IMR-90 (cell line): Measurements from ENCODE around the gene ULBP1. TPM values are rescaled to one million over a fixed set of nuclear protein-coding genes. Genes with fewer than 3 reads are reported as not detected.
A peak's percentile ranks its signal among the peaks of the same experiment; 100 is the strongest.

Experiments
- ATAC-seq: fragments of 200-7000 bp; cut with Tn5 transposase; 2 replicates; pipeline ENCODE4 v1.9.1; 2020; ENCODE audit warnings: low read depth, mild to moderate bottlenecking, moderate library complexity
- BruUV-seq: library from RNA; stranded (reverse); fragments of 400-500 nt; replicated peaks from 2 replicates; lab custom pipeline; 2021; lab: Mats Ljungman, UMichigan
- CTCF ChIA-PET: fragments of 300-600 bp; formaldehyde crosslinking; extraction: SDS; loops from one replicate; lab custom pipeline; 2021; ENCODE audit warnings: antibody characterized with exemption; lab: Yijun Ruan, JAX
- POLR2A ChIA-PET: fragments of 300-600 bp; sonication (Branson Sonifier 250); formaldehyde crosslinking; loops from one replicate; lab custom pipeline; 2022; ENCODE audit warnings: antibody characterized with exemption; ENCODE audit not compliant: unreplicated experiment; lab: Charles Lee
- DNase-seq: peaks from one replicate; pipeline ENCODE4 v3.0.0; 2013
- H2AFZ ChIP-seq: replicated peaks from 2 replicates; pipeline ENCODE3; 2013; ENCODE audit warnings: low read length, mild to moderate bottlenecking; ENCODE audit not compliant: poor library complexity
- H2AK5ac ChIP-seq: 2 replicates; pipeline ENCODE4 v1.6.1; 2013; ENCODE audit warnings: low read depth, low read length, inconsistent platforms
- H2AK9ac ChIP-seq: replicated peaks from 2 replicates; pipeline ENCODE3; 2013; ENCODE audit warnings: mild to moderate bottlenecking, low read depth, low read length, moderate library complexity; ENCODE audit not compliant: poor library complexity
- H2BK120ac ChIP-seq: 2 replicates; pipeline ENCODE4 v1.6.1; 2013; ENCODE audit warnings: low read depth, low read length, inconsistent platforms
- H2BK15ac ChIP-seq: 3 replicates; pipeline ENCODE4 v1.6.1; 2013; ENCODE audit warnings: low read depth, low read length, inconsistent platforms
- H2BK20ac ChIP-seq: 2 replicates; pipeline ENCODE4 v1.6.1; 2013; ENCODE audit warnings: low read depth, mild to moderate bottlenecking, inconsistent platforms, low read length, moderate library complexity
- H2BK5ac ChIP-seq: 2 replicates; pipeline ENCODE4 v1.6.1; 2013; ENCODE audit warnings: mild to moderate bottlenecking, low read depth, low read length, inconsistent platforms; ENCODE audit not compliant: poor library complexity, severe bottlenecking
- H3K14ac ChIP-seq: replicated peaks from 2 replicates; pipeline ENCODE4 v1.6.1; 2013; ENCODE audit warnings: low read depth, low read length, inconsistent platforms
- H3K18ac ChIP-seq: 2 replicates; pipeline ENCODE4 v1.6.1; 2013; ENCODE audit warnings: low read depth, low read length, control low read depth
- H3K23ac ChIP-seq: 2 replicates; pipeline ENCODE4 v1.6.1; 2013; ENCODE audit warnings: low read depth, low read length, inconsistent platforms
- H3K27ac ChIP-seq: 2 replicates; pipeline ENCODE4 v1.5.1; 2013; ENCODE audit warnings: mild to moderate bottlenecking, control low read depth, low read length; ENCODE audit not compliant: insufficient read depth
- H3K27me3 ChIP-seq: 2 replicates; pipeline ENCODE4 v1.6.1; 2013; ENCODE audit warnings: low read length; ENCODE audit not compliant: control insufficient read depth, insufficient read depth
- H3K36me3 ChIP-seq: 2 replicates; pipeline ENCODE4 v1.6.1; 2013; ENCODE audit warnings: low read length, mixed read lengths; ENCODE audit not compliant: control insufficient read depth, insufficient read depth
- H3K4ac ChIP-seq: 2 replicates; pipeline ENCODE4 v1.6.1; 2013; ENCODE audit warnings: low read depth, low read length, inconsistent platforms
- H3K4me1 ChIP-seq: 2 replicates; pipeline ENCODE4 v1.6.1; 2013; ENCODE audit warnings: low read length, mixed read lengths; ENCODE audit not compliant: control insufficient read depth, insufficient read depth
- H3K4me2 ChIP-seq: 2 replicates; pipeline ENCODE4 v1.6.1; 2013; ENCODE audit warnings: low read depth, mild to moderate bottlenecking, control low read depth, low read length, moderate library complexity
- H3K4me3 ChIP-seq: 2 replicates; pipeline ENCODE4 v1.5.1; 2013; ENCODE audit warnings: low read depth, mild to moderate bottlenecking, control low read depth, low read length, moderate library complexity; ENCODE audit not compliant: insufficient read depth
- H3K56ac ChIP-seq: 2 replicates; pipeline ENCODE4 v1.6.1; 2013; ENCODE audit warnings: low read length, inconsistent platforms; ENCODE audit not compliant: insufficient read depth; ENCODE audit errors: extremely low read depth
- H3K79me1 ChIP-seq, 2 experiments: 2 replicates each; pipeline ENCODE4 v1.6.1; 2013; ENCODE audit warnings: low read length in 2 of 2, inconsistent platforms in 1 of 2, low read depth in 1 of 2
- H3K9ac ChIP-seq: 2 replicates; pipeline ENCODE4 v1.6.1; 2013; ENCODE audit warnings: low read depth, low read length, control low read depth
- H3K9me1 ChIP-seq: 2 replicates; pipeline ENCODE4 v1.6.1; 2013; ENCODE audit warnings: low read length, inconsistent platforms; ENCODE audit not compliant: insufficient read depth
- H3K9me3 ChIP-seq: 2 replicates; pipeline ENCODE4 v1.6.1; 2013; ENCODE audit warnings: low read length; ENCODE audit not compliant: control insufficient read depth, insufficient read depth
- H4K20me1 ChIP-seq: 2 replicates; pipeline ENCODE4 v1.6.1; 2013; ENCODE audit warnings: low read length, inconsistent platforms; ENCODE audit not compliant: insufficient read depth
- H4K5ac ChIP-seq: 2 replicates; pipeline ENCODE4 v1.6.1; 2013; ENCODE audit warnings: mild to moderate bottlenecking, low read depth, low read length, control low read depth
- H4K8ac ChIP-seq, 2 experiments: 2 replicates each; pipeline ENCODE4 v1.6.1; 2013; ENCODE audit warnings: low read depth in 2 of 2, low read length in 2 of 2, control low read depth in 1 of 2, inconsistent platforms in 1 of 2
- H4K91ac ChIP-seq: 2 replicates; pipeline ENCODE4 v1.6.1; 2013; ENCODE audit warnings: low read depth, low read length, inconsistent platforms; ENCODE audit not compliant: insufficient read depth
- BHLHE40 ChIP-seq: fragments of 150-350 bp; IDR thresholded peaks from 2 replicates; pipeline ENCODE4 v1.6.1; 2016; ENCODE audit warnings: mild to moderate bottlenecking, low read depth, low read length
- CEBPB ChIP-seq: IDR thresholded peaks from 2 replicates; pipeline ENCODE4 v1.6.1; 2012; ENCODE audit warnings: low read depth, low read length, improper control_type of control experiment
- CHD1 ChIP-seq: IDR thresholded peaks from 2 replicates; pipeline ENCODE4 v1.6.1; 2012; ENCODE audit warnings: low read depth, low read length, improper control_type of control experiment
- CTCF ChIP-seq: conservative IDR thresholded peaks from 2 replicates; pipeline ENCODE4 v1.5.1; 2012; ENCODE audit warnings: mild to moderate bottlenecking, low read depth, low read length, improper control_type of control experiment
- MAZ ChIP-seq: IDR thresholded peaks from 2 replicates; pipeline ENCODE4 v1.6.1; 2012; ENCODE audit warnings: low read depth, mild to moderate bottlenecking, low read length, improper control_type of control experiment, moderate library complexity, borderline replicate concordance
- RAD21 ChIP-seq: IDR thresholded peaks from 2 replicates; pipeline ENCODE4 v1.6.1; 2012; ENCODE audit warnings: low read length, improper control_type of control experiment
- RFX5 ChIP-seq: IDR thresholded peaks from 2 replicates; pipeline ENCODE4 v1.8.0; 2012; ENCODE audit warnings: low read depth, mild to moderate bottlenecking, low read length, moderate library complexity
- SMC3 ChIP-seq: fragments of 150-350 bp; IDR thresholded peaks from 2 replicates; pipeline ENCODE4 v1.6.1; 2016; ENCODE audit warnings: low read depth, mild to moderate bottlenecking, antibody characterized with exemption, low read length, moderate library complexity
- WGBS, 2 experiments: methylation state at CpG; one replicate each; pipeline versions ENCODE4 v1.1.5 to v1.1.7; 2013; ENCODE audit warnings: missing lambda C conversion rate in 2 of 2; ENCODE audit not compliant: insufficient read length in 1 of 2; ENCODE audit errors: extremely low coverage in 2 of 2; 5-methylcytosine and 5-hydroxymethylcytosine counted together
- dilution Hi-C: fragments of 300-500 bp; cut with HindIII; formaldehyde crosslinking; loops from one replicate; pipeline ENCODE4 v1.14.3; 2018; ENCODE audit warnings: low sequenced_read_pairs; ENCODE audit not compliant: unreplicated experiment
- in situ Hi-C: fragments of 300-500 bp; cut with MboI; formaldehyde crosslinking; loops from 3 replicates; pipeline ENCODE4 v1.14.3; 2019; ENCODE audit warnings: low sequenced_read_pairs, inconsistent platforms, mixed read lengths
- intact Hi-C: fragments of 100-400 bp; cut with micrococcal nuclease; formaldehyde crosslinking; loops from 2 replicates; pipeline ENCODE4 v1.10.0; 2022
- polyA plus RNA-seq, 3 experiments: library from polyadenylated mRNA; depleted of rRNA; stranded (reverse); fragments of >200 nt; gene quantifications; 2 replicates each; pipeline ENCODE4 v1.2.3, GENCODE V29; 2012; ENCODE audit warnings: low replicate concordance in 1 of 3
- total RNA-seq: library from RNA; depleted of rRNA; stranded (reverse); fragments of >200 nt; gene quantifications from 2 replicates; pipeline ENCODE4 v1.2.3, GENCODE V29; 2012
- TF ChIP-seq, protein P1 (sequence below): fragments of 150-350 bp; IDR thresholded peaks from 2 replicates; pipeline ENCODE4 v1.6.1; 2016; ENCODE audit warnings: low read depth, mild to moderate bottlenecking, low read length, moderate library complexity, borderline replicate concordance

Gene ULBP1
- total and polyA plus RNA-seq, 2 of the 4 experiments (the other 2 are of a cell fraction), result 0.18 to 0.87 TPM

- no peak for TF ChIP-seq CTCF
Observed at GRCh38 chr6:149963212-149963461, 606 bp upstream of the ULBP1 start (continued).

DNA sequence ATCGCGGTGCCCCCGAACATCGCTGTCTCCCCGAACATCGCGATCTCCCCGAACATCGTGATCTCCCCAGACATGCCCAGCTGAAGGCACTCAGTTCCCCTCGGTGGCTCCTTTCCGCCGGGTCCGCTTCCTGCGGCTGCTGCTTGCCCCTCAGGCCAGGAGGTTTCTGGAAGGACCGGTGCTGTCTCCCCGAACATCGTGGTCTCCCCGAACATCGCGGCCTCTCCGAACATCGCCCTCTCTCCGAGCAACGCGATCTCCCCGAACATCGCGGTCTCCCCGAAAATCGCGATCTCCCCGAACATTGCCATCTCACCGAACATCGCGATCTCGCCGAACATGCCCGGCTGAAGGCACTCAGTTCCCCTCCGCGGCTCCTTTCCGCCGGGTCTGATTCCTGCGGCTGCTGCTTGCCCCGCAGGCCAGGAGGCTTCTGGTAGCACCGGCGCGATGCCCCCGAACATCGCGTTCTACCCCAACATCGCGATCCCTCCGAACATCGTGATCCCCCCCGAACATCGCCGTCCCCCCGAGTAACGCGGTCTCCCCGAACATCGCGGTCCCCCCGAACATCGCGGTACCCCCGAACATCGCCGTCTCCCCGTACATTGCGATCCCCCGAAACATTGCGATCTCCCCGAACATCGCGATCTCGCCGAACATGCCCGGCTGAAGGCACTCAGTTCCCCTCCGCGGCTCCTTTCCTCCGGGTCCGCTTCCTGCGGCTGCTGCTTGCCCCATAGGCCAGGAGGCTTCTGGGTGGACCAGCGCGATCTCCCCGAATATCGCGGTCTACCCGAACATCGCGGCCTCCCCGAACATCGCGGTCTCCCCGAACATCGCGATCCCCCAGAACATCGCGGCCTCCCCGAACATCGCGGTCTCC is 808 bp downstream of the ULBP1 start:
- CTCF ChIA-PET, result no interaction called here
- no peak overlapping the region for H2BK5ac ChIP-seq
- H2BK20ac ChIP-seq, result no peak overlapping the region
- TF ChIP-seq SMC3, result no peak
- no peak for TF ChIP-seq MAZ
- no peak for TF ChIP-seq RFX5
- no peak for TF ChIP-seq RAD21
- no peak for TF ChIP-seq BHLHE40
- TF ChIP-seq CTCF, result no peak
- TF ChIP-seq CEBPB, result no peak
- TF ChIP-seq CHD1, result no peak
- TF ChIP-seq, protein P1, sequence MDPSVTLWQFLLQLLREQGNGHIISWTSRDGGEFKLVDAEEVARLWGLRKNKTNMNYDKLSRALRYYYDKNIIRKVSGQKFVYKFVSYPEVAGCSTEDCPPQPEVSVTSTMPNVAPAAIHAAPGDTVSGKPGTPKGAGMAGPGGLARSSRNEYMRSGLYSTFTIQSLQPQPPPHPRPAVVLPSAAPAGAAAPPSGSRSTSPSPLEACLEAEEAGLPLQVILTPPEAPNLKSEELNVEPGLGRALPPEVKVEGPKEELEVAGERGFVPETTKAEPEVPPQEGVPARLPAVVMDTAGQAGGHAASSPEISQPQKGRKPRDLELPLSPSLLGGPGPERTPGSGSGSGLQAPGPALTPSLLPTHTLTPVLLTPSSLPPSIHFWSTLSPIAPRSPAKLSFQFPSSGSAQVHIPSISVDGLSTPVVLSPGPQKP, result no peak

More for the DNA sequence above, 808 bp downstream of the ULBP1 start:
- H4K91ac ChIP-seq, result no peak overlapping the region
- peak overlapping the region; percentile 14 for H2BK120ac ChIP-seq
- no TSS peak for BruUV-seq
- H4K20me1 ChIP-seq, result no peaks in the 10 kb centered on the region; the same call in 1 of the 2 replicates
- H3K4me3 ChIP-seq, result peak overlapping the region; percentile 53
- peak overlapping the region; percentile 96 for H3K23ac ChIP-seq
- H3K18ac ChIP-seq, result no peak overlapping the region
- DNase-seq (peak; percentile 16), ATAC-seq (peak; percentile 7)
- peak overlapping the region; percentile 62 for H3K14ac ChIP-seq
- dilution Hi-C loops, result no loop called here
- peak overlapping the region; percentile 56; the same call in 1 of the 2 replicates for H2AK5ac ChIP-seq
- 0 out of 2 replicates have a peak, but pooled peaks cover 7% of the 10 kb centered on the region for H3K9me1 ChIP-seq
- POLR2A ChIA-PET, result no interaction called here
- H3K9me3 ChIP-seq, result no peaks in the 10 kb centered on the region; the same call in 1 of the 2 replicates
- 1% methylated on average over 71 of the region's 103 CpGs; no CpG with 5 or more reads in 1 of the 2 experiments for WGBS, 2 experiments
- H4K5ac ChIP-seq, result no peak overlapping the region
- H3K36me3 ChIP-seq, result no peaks in the 10 kb centered on the region
- in situ Hi-C loops, result no loop called here
- peak overlapping the region in 1 of 2 experiments; percentile 34; a peak in 1 of 4 replicates for H4K8ac ChIP-seq
- peak overlapping the region; percentile 47 for H3K4ac ChIP-seq
- H3K4me1 ChIP-seq, result peaks cover 2% of the 10 kb centered on the region; the same call in 1 of the 2 replicates
- no peak overlapping the region for H3K27ac ChIP-seq
- H3K27me3 ChIP-seq, result peaks cover 57% of the 10 kb centered on the region
- H2AFZ ChIP-seq, result peak overlapping the region; percentile 89
- peak overlapping the region; percentile 76 for H2AK9ac ChIP-seq
- H2BK15ac ChIP-seq, result no peak overlapping the region
- intact Hi-C loops, result no loop called here
- no peak overlapping the region for H3K56ac ChIP-seq
- 0 out of 4 replicates have a peak, but pooled peaks cover 0 to 4% of the 10 kb centered on the region in 2 experiments for H3K79me1 ChIP-seq
- H3K4me2 ChIP-seq, result peak overlapping the region; percentile 88
- no peak overlapping the region; the same call in 1 of the 2 replicates for H3K9ac ChIP-seq
